OCI-LY1 (cell line): ENCODE measurements around the gene NIPAL3.

Experiments used
- H2AFZ ChIP-seq: fragments of 200-600 bp; sonication (generic), shearing (Covaris generic); 2 replicates; pipeline ENCODE4 v1.6.0; 2014; ENCODE audit warnings: antibody characterized with exemption, mild to moderate bottlenecking, low read length
- H3F3A ChIP-seq: fragments of 200-600 bp; sonication (generic), shearing (Covaris generic); 2 replicates; pipeline ENCODE4 v1.6.0; 2014; ENCODE audit warnings: mild to moderate bottlenecking, antibody characterized with exemption, low read length, moderate library complexity; ENCODE audit not compliant: insufficient read depth
- H3K27ac ChIP-seq: fragments of 200-600 bp; sonication (generic); 2 replicates; pipeline ENCODE4 v1.5.1; 2014; ENCODE audit warnings: low read length, mixed run types, mild to moderate bottlenecking, low read depth; ENCODE audit not compliant: poor library complexity, severe bottlenecking
- H3K27me3 ChIP-seq: fragments of 200-600 bp; sonication (generic); 2 replicates; pipeline ENCODE4 v1.6.0; 2014; ENCODE audit warnings: antibody characterized with exemption, mild to moderate bottlenecking, low read length, moderate library complexity; ENCODE audit not compliant: insufficient read depth
- H3K36me3 ChIP-seq: fragments of 200-600 bp; sonication (generic); 2 replicates; pipeline ENCODE4 v1.6.1; 2014; ENCODE audit warnings: mild to moderate bottlenecking, antibody characterized with exemption, low read length, moderate library complexity, mixed read lengths; ENCODE audit not compliant: insufficient read depth
- H3K4me1 ChIP-seq: fragments of 200-600 bp; sonication (generic); 2 replicates; pipeline ENCODE4 v1.5.1; 2014; ENCODE audit warnings: mild to moderate bottlenecking, low read length, moderate library complexity; ENCODE audit not compliant: insufficient read depth, severe bottlenecking
- H3K4me2 ChIP-seq: fragments of 200-600 bp; sonication (generic), shearing (Covaris generic); 2 replicates; pipeline ENCODE4 v1.6.1; 2014; ENCODE audit warnings: low read length
- H3K4me3 ChIP-seq: fragments of 200-600 bp; sonication (generic); 2 replicates; pipeline ENCODE4 v1.5.1; 2014; ENCODE audit warnings: low read length, low read depth, mild to moderate bottlenecking, mixed read lengths; ENCODE audit not compliant: poor library complexity, severe bottlenecking
- H3K79me2 ChIP-seq: fragments of 200-600 bp; shearing (Covaris generic); 2 replicates; pipeline ENCODE4 v1.6.1; 2016; ENCODE audit warnings: mixed run types, low read length, mixed read lengths; ENCODE audit not compliant: insufficient read depth
- H3K9ac ChIP-seq: fragments of 200-600 bp; sonication (generic), shearing (Covaris generic); 2 replicates; pipeline ENCODE4 v1.6.1; 2014; ENCODE audit warnings: mild to moderate bottlenecking, low read length, mixed read lengths
- H3K9me2 ChIP-seq: fragments of 200-600 bp; sonication (generic), shearing (Covaris generic); 2 replicates; pipeline ENCODE4 v1.6.1; 2014; ENCODE audit warnings: low read depth, mild to moderate bottlenecking, low read length, mixed read lengths
- H3K9me3 ChIP-seq: fragments of 200-600 bp; shearing (Covaris generic); 2 replicates; pipeline ENCODE4 v1.6.1; 2014; ENCODE audit warnings: low read length, mixed read lengths
- H4K20me1 ChIP-seq: fragments of 200-600 bp; sonication (generic), shearing (Covaris generic); 2 replicates; pipeline ENCODE4 v1.6.0; 2016; ENCODE audit warnings: mild to moderate bottlenecking, low read length; ENCODE audit not compliant: insufficient read depth
- EZH2 ChIP-seq: fragments of 200-600 bp; sonication (generic), shearing (Covaris generic); IDR thresholded peaks from 2 replicates; pipeline ENCODE4 v1.8.0; 2017; ENCODE audit warnings: borderline replicate concordance, mixed run types, mild to moderate bottlenecking, antibody characterized with exemption, low read length, moderate library complexity, mixed read lengths
- TF ChIP-seq, protein P1 (sequence below): fragments of 200-600 bp; sonication (generic), shearing (Covaris generic); IDR thresholded peaks from 2 replicates; pipeline ENCODE4 v1.5.1; 2017; ENCODE audit warnings: mild to moderate bottlenecking, antibody characterized with exemption, low read length, moderate library complexity, mixed read lengths

Gene NIPAL3

DNA sequence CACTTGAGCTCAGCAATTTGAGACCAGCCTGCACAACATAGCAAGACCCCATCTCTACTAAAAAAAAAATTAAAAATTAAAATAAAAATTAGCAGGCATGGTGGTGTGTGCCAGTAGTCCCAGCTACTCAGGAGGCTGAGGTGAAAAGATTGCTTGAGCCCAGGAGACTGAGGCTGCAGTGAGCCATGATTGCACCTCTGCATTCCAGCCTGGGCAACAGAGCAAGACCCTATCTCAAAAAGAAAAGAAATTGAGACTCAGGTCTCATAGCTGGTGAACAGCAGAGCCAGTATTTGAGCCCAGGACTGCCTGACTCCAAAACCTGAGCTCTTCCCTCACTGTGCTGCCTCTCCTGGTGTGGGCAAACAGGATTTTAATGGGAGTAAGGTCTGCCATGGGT, 58.6 kb downstream of the NIPAL3 start:
- Histone ChIP-seq H2AFZ (no peak overlapping the region), H3K36me3 (0 out of 2 replicates have a peak, but pooled peaks cover 4% of the 10 kb centered on the region), H3K9me3 (no peaks in the 10 kb centered on the region), H3K4me1 (no peaks in the 10 kb centered on the region), H3K27me3 (no peaks in the 10 kb centered on the region), H3K9me2 (no peaks in the 10 kb centered on the region), H3K4me2 (no peak overlapping the region), H3K27ac (no peak overlapping the region), H4K20me1 (no peaks in the 10 kb centered on the region), H3K4me3 (no peak overlapping the region), H3F3A (no peaks in the 10 kb centered on the region), H3K79me2 (no peaks in the 10 kb centered on the region), H3K9ac (no peak overlapping the region)
- TF ChIP-seq, protein P1, sequence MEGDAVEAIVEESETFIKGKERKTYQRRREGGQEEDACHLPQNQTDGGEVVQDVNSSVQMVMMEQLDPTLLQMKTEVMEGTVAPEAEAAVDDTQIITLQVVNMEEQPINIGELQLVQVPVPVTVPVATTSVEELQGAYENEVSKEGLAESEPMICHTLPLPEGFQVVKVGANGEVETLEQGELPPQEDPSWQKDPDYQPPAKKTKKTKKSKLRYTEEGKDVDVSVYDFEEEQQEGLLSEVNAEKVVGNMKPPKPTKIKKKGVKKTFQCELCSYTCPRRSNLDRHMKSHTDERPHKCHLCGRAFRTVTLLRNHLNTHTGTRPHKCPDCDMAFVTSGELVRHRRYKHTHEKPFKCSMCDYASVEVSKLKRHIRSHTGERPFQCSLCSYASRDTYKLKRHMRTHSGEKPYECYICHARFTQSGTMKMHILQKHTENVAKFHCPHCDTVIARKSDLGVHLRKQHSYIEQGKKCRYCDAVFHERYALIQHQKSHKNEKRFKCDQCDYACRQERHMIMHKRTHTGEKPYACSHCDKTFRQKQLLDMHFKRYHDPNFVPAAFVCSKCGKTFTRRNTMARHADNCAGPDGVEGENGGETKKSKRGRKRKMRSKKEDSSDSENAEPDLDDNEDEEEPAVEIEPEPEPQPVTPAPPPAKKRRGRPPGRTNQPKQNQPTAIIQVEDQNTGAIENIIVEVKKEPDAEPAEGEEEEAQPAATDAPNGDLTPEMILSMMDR = no peak
- no peak for TF ChIP-seq EZH2

GRCh38 chr1:24475700-24476099, 60.1 kb downstream of the NIPAL3 start:
- Histone ChIP-seq H3K9ac (no peak overlapping the region), H3K9me2 (no peaks in the 10 kb centered on the region), H3F3A (no peaks in the 10 kb centered on the region), H2AFZ (no peak overlapping the region), H3K9me3 (no peaks in the 10 kb centered on the region), H3K27me3 (no peaks in the 10 kb centered on the region), H3K27ac (no peak overlapping the region), H3K36me3 (no peaks in the 10 kb centered on the region), H3K4me1 (peaks cover under 1% of the 10 kb centered on the region), H4K20me1 (no peaks in the 10 kb centered on the region), H3K4me3 (no peak overlapping the region), H3K79me2 (no peaks in the 10 kb centered on the region), H3K4me2 (no peak overlapping the region)
- TF ChIP-seq, protein P1 = no peak
- no peak for TF ChIP-seq EZH2

- Histone ChIP-seq H3K9ac (no peak overlapping the region), H3K4me2 (no peak overlapping the region), H4K20me1 (no peaks in the 10 kb centered on the region), H3K9me3 (no peaks in the 10 kb centered on the region), H3K27ac (no peak overlapping the region), H3K27me3 (no peaks in the 10 kb centered on the region), H3K36me3 (no peaks in the 10 kb centered on the region), H3K4me3 (no peak overlapping the region), H2AFZ (no peak overlapping the region), H3K4me1 (peaks cover 9% of the 10 kb centered on the region), H3K9me2 (no peaks in the 10 kb centered on the region), H3K79me2 (no peaks in the 10 kb centered on the region), H3F3A (no peaks in the 10 kb centered on the region)
- TF ChIP-seq, protein P1 = no peak
These were observed 61.0 kb downstream of the NIPAL3 start for GRCh38 chr1:24476571-24476970.
